ENCODE data around the gene LAX1.
"Not testable (repeated sequence)": the region's sequence is repeated elsewhere in the genome, so short reads cannot be mapped to it uniquely, and the experiment has no call there.

DNA sequence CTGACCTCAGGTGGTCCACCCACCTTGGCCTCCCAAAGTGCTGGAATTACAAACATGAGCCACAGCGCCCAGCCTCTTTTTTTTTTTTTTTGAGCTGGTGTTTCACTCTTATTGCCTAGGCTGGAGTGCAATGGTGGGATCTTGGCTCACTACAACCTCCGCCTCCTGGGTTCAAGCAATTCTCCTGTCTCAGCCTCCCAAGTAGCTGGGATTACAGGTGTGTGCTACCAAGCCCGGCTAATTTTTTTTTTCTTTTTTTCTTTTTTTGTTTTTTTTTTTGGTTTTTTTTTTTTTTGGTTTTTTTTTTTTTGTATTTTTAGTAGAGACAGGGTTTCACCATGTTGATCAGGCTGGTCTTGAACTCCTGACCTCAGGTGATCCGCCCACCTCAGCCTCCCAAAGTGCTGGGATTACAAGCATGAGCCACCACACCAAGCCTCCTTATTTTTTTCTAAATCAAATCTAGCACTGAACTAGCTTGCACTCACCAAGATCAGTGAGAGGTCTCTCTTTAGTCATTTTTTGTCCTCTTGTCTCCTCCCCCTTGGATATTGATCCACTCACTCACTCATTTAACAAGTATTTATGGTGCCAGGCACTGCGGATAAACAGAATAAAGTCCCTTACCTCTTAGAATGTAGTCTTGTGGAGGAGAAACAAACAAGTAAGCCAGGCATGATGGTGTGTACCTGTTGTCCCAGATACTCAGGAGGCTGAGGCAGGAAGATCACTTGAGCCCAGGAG is 13.2 kb upstream of the LAX1 start:
- TF ChIP-seq, protein P1, sequence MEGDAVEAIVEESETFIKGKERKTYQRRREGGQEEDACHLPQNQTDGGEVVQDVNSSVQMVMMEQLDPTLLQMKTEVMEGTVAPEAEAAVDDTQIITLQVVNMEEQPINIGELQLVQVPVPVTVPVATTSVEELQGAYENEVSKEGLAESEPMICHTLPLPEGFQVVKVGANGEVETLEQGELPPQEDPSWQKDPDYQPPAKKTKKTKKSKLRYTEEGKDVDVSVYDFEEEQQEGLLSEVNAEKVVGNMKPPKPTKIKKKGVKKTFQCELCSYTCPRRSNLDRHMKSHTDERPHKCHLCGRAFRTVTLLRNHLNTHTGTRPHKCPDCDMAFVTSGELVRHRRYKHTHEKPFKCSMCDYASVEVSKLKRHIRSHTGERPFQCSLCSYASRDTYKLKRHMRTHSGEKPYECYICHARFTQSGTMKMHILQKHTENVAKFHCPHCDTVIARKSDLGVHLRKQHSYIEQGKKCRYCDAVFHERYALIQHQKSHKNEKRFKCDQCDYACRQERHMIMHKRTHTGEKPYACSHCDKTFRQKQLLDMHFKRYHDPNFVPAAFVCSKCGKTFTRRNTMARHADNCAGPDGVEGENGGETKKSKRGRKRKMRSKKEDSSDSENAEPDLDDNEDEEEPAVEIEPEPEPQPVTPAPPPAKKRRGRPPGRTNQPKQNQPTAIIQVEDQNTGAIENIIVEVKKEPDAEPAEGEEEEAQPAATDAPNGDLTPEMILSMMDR (IDR thresholded peaks at IDR 0.05), result not testable (repeated sequence)
- TF ChIP-seq POLR2A (IDR thresholded peaks at IDR 0.05; ENCODE audit: low read depth), result not testable (repeated sequence)

Data from esophagus muscularis mucosa (tissue), 3 donors.